GM21737 (cell line): ENCODE results near the gene ZNF750.
"Not testable (repeated sequence)": the region's sequence is repeated elsewhere in the genome, so short reads cannot be mapped to it uniquely, and the experiment has no call there.

Source experiments
- ATAC-seq: cut with Tn5 transposase; IDR thresholded peaks from one replicate; pipeline ENCODE4 v1.9.1; 2021; ENCODE audit warnings: mild to moderate bottlenecking, moderate library complexity; ENCODE audit not compliant: unreplicated experiment

ZNF750 gene

GRCh38 chr17:82799591-82799990 lies 40.2 kb downstream of the ZNF750 start:
- ATAC-seq = no peak

- no peak for ATAC-seq
Observed at GRCh38 chr17:82798752-82799151, 41.1 kb downstream of the ZNF750 start.

- no peak for ATAC-seq
Observed at GRCh38 chr17:82797061-82797460, 42.8 kb downstream of the ZNF750 start.

GRCh38 chr17:82795615-82796014 lies 44.2 kb downstream of the ZNF750 start:
- no peak for ATAC-seq

GRCh38 chr17:82794781-82795482 lies 44.9 kb downstream of the ZNF750 start:
- ATAC-seq = no peak

- ATAC-seq = no peak
Observed at GRCh38 chr17:82793974-82794630, 45.7 kb downstream of the ZNF750 start.

GRCh38 chr17:82791532-82791931 lies 48.3 kb downstream of the ZNF750 start:
- no peak for ATAC-seq

- no peak for ATAC-seq
Observed at GRCh38 chr17:82790391-82790790, 49.4 kb downstream of the ZNF750 start.

GRCh38 chr17:82789806-82790205 lies 50.0 kb downstream of the ZNF750 start:
- no peak for ATAC-seq

- ATAC-seq = no peak
Observed at GRCh38 chr17:82789051-82789592, 50.7 kb downstream of the ZNF750 start.

- ATAC-seq = no peak
Observed at GRCh38 chr17:82788206-82789001, 51.4 kb downstream of the ZNF750 start.

- ATAC-seq = no peak
Observed at GRCh38 chr17:82787081-82787848, 52.6 kb downstream of the ZNF750 start.

- no peak for ATAC-seq
Observed at GRCh38 chr17:82786427-82786826, 53.4 kb downstream of the ZNF750 start.

- not testable (repeated sequence) for ATAC-seq
Observed at GRCh38 chr17:82785581-82785980, 54.2 kb downstream of the ZNF750 start.

- ATAC-seq = no peak
Observed at GRCh38 chr17:82783498-82783897, 56.3 kb downstream of the ZNF750 start.

GRCh38 chr17:82782657-82783207 lies 57.1 kb downstream of the ZNF750 start:
- no peak for ATAC-seq

- ATAC-seq = peak; percentile 80
Observed at GRCh38 chr17:82781894-82782274, 57.9 kb downstream of the ZNF750 start.

- ATAC-seq = no peak
Observed at GRCh38 chr17:82780971-82781893, 58.6 kb downstream of the ZNF750 start.

GRCh38 chr17:82780195-82780594 lies 59.6 kb downstream of the ZNF750 start:
- ATAC-seq = no peak
